Esophagus muscularis mucosa (tissue), 4 donors: ENCODE data around the gene PARP8.

Experiments
- CTCF ChIP-seq, 3 experiments: fragments of 200-600 bp in 2 of 3; fragments of 450-650 bp in 1 of 3; sonication (generic) in 2 of 3; IDR thresholded peaks; one replicate each; pipeline ENCODE4 v1.5.1; 2017 to 2019; ENCODE audit warnings: antibody characterized with exemption in 3 of 3, mild to moderate bottlenecking in 2 of 3, moderate library complexity in 1 of 3
- EP300 ChIP-seq: sonication (generic); formaldehyde crosslinking; IDR thresholded peaks from one replicate; pipeline ENCODE4 v1.6.1; 2017; ENCODE audit warnings: antibody characterized with exemption
- POLR2A ChIP-seq: fragments of 450-650 bp; IDR thresholded peaks from one replicate; pipeline ENCODE4 v1.6.1; 2017; ENCODE audit warnings: antibody characterized with exemption, moderate library complexity, mild to moderate bottlenecking, low read depth
- POLR2AphosphoS5 ChIP-seq, 2 donors: sonication (generic); formaldehyde crosslinking; IDR thresholded peaks; one replicate each; pipeline ENCODE4 v1.6.1; 2017; ENCODE audit warnings: antibody characterized with exemption in 2 of 2

GRCh38 chr5:50704730-50705129 is 38.3 kb downstream of the PARP8 start:
- TF ChIP-seq POLR2AphosphoS5 (IDR thresholded peaks at IDR 0.05), result no peak
- TF ChIP-seq CTCF (IDR thresholded peaks at IDR 0.05), result no peak
- no peak for TF ChIP-seq POLR2A
- no peak for TF ChIP-seq EP300
